HepG2 (cell line): ENCODE measurements around the gene RAPH1. TPM values are rescaled to one million over a fixed set of nuclear protein-coding genes. Genes with fewer than 3 reads are reported as not detected.

Experiments used
- ATAC-seq: fragments of 200-7000 bp; cut with Tn5 transposase; 3 replicates; pipeline ENCODE4 v1.9.1; 2020; ENCODE audit warnings: mild to moderate bottlenecking, moderate library complexity
- BruUV-seq: library from RNA; stranded (reverse); fragments of 400-500 nt; replicated peaks from 2 replicates; lab custom pipeline; 2021; lab: Mats Ljungman, UMichigan
- CTCF ChIA-PET: fragments of 300-600 bp; formaldehyde crosslinking; extraction: SDS; loops from one replicate; lab custom pipeline; 2021; ENCODE audit warnings: low total read pairs, inconsistent platforms, low intra/inter-chr PET ratio; lab: Yijun Ruan, JAX
- POLR2A ChIA-PET: fragments of 350-600 bp; sonication (Branson Sonifier 250); formaldehyde crosslinking; loops from one replicate; lab custom pipeline; 2020; ENCODE audit warnings: antibody characterized with exemption, inconsistent platforms; lab: Yijun Ruan, JAX
- DNase-seq: peaks from one replicate; pipeline ENCODE4 v3.0.0-alpha.2; 2015; ENCODE audit warnings: low spot score
- FAIRE-seq: peaks from 3 replicates; lab custom pipeline; 2011; peaks lifted over from hg19 to GRCh38; lab: Jason Lieb, UNC
- H2AFZ ChIP-seq: one replicate; pipeline ENCODE4 v1.6.1; 2011; ENCODE audit warnings: low read length, inconsistent platforms
- H3K27ac ChIP-seq: fragments of 300-600 bp; 3 replicates; pipeline ENCODE4 v1.8.0; 2011; ENCODE audit warnings: mixed run types, mild to moderate bottlenecking, mixed read lengths, low read length, inconsistent platforms; ENCODE audit not compliant: insufficient read depth; ENCODE audit errors: extremely low read length
- H3K27me3 ChIP-seq, 2 experiments: fragments of 200-600 bp in 1 of 2; 2 replicates in 1 of 2; 3 replicates in 1 of 2; pipeline versions ENCODE4 v1.6.0 to v1.8.0; 2011; ENCODE audit warnings: low read length in 2 of 2, mild to moderate bottlenecking in 2 of 2, moderate library complexity in 2 of 2, inconsistent platforms in 1 of 2; ENCODE audit not compliant: insufficient read depth in 2 of 2, control insufficient read depth in 1 of 2
- H3K36me3 ChIP-seq, 2 experiments: fragments of 200-600 bp in 1 of 2; replicated peaks in 1 of 2; 2 replicates in 1 of 2; 3 replicates in 1 of 2; pipeline versions ENCODE4 v1.5.1 to v1.8.0; 2011; ENCODE audit warnings: low read length in 2 of 2, inconsistent platforms in 1 of 2; ENCODE audit not compliant: insufficient read depth in 2 of 2, control insufficient read depth in 1 of 2
- H3K4me1 ChIP-seq: 2 replicates; pipeline ENCODE4 v1.5.1; 2012; ENCODE audit warnings: low read length, inconsistent platforms; ENCODE audit not compliant: insufficient read depth
- H3K4me2 ChIP-seq: 2 replicates; pipeline ENCODE4 v1.6.0; 2011; ENCODE audit warnings: low read depth, low read length, inconsistent platforms
- H3K4me3 ChIP-seq, 3 experiments: fragments of 200-600 bp in 1 of 3; sonication (generic), shearing (Covaris generic) in 1 of 3; replicated peaks in 1 of 3; 2 replicates each; pipeline ENCODE4 v1.5.1; 2011 to 2016; ENCODE audit warnings: low read length in 3 of 3, inconsistent platforms in 2 of 3, low read depth in 2 of 3, mild to moderate bottlenecking in 2 of 3, control low read depth in 1 of 3, mixed read lengths in 1 of 3; ENCODE audit not compliant: insufficient read depth in 1 of 3
- H3K79me2 ChIP-seq: one replicate; pipeline ENCODE4 v1.6.1; 2011; ENCODE audit warnings: low read length, inconsistent platforms; ENCODE audit not compliant: insufficient read depth
- H3K9ac ChIP-seq: 2 replicates; pipeline ENCODE4 v1.6.0; 2011; ENCODE audit warnings: mild to moderate bottlenecking, low read depth, low read length, inconsistent platforms; ENCODE audit not compliant: insufficient read depth
- H3K9me3 ChIP-seq: 2 replicates; pipeline ENCODE4 v1.5.1; 2012; ENCODE audit warnings: mild to moderate bottlenecking, low read length
- H4K20me1 ChIP-seq: 2 replicates; pipeline ENCODE4 v1.6.0; 2011; ENCODE audit warnings: inconsistent platforms, mild to moderate bottlenecking, low read length, moderate library complexity; ENCODE audit not compliant: insufficient read depth
- ZNF121 ChIP-seq: sonication (generic); formaldehyde crosslinking; IDR thresholded peaks from 2 replicates; pipeline ENCODE4 v1.5.0; 2020; ENCODE audit warnings: mild to moderate bottlenecking, missing genetic modification reagents
- ZNF564 ChIP-seq: sonication (generic); formaldehyde crosslinking; IDR thresholded peaks from 2 replicates; pipeline ENCODE4 v1.8.1; 2023; ENCODE audit warnings: mild to moderate bottlenecking, missing genetic modification reagents
- ZSCAN30 ChIP-seq: sonication (generic); formaldehyde crosslinking; IDR thresholded peaks from 2 replicates; pipeline ENCODE4 v1.5.0; 2020; ENCODE audit warnings: mild to moderate bottlenecking, missing genetic modification reagents
- WGBS: methylation state at CpG from one replicate; pipeline ENCODE4 v1.1.6; 2017; ENCODE audit warnings: low lambda C conversion rate; 5-methylcytosine and 5-hydroxymethylcytosine counted together
- in situ Hi-C: cut with HindIII; loops from 2 replicates; pipeline ENCODE4 v1.10.0; 2017; ENCODE audit warnings: low pct_unique_long_range_greater_than_20kb; ENCODE audit not compliant: extremely low pct_ligation_motif_present
- intact Hi-C: fragments of 100-400 bp; cut with micrococcal nuclease; formaldehyde crosslinking; loops from one replicate; pipeline ENCODE4 v1.10.0; 2022; ENCODE audit not compliant: unreplicated experiment
- polyA plus RNA-seq, 8 experiments: library from polyadenylated mRNA; depleted of rRNA in 3 of 8; stranded (reverse) in 7 of 8; unstranded in 1 of 8; fragments of >200 nt; fragmentation: Illumina TruSeq in 4 of 8; extraction: Trizol in 4 of 8; gene quantifications; 2 replicates each; pipeline versions ENCODE4 v1.2.1 to v1.2.3, GENCODE V29; 2011 to 2016; ENCODE audit warnings: low read depth in 4 of 8, missing spikeins in 1 of 8, mixed read lengths in 1 of 8; ENCODE audit not compliant: insufficient read depth in 1 of 8
- total RNA-seq, 5 experiments: library from RNA; depleted of rRNA; stranded (reverse); fragments of >200 nt; fragmentation: Illumina TruSeq; extraction: Trizol; gene quantifications; 2 replicates each; pipeline ENCODE4 v1.2.3, GENCODE V29; 2016; ENCODE audit warnings: low read depth in 1 of 5
- TF ChIP-seq, protein P1 (sequence below): sonication (generic); formaldehyde crosslinking; IDR thresholded peaks from 2 replicates; pipeline ENCODE4 v1.4.0; 2020; ENCODE audit warnings: missing genetic modification reagents

RAPH1 gene
- total and polyA plus RNA-seq, 2 of the 13 experiments (the other 11 are each of a cell fraction or from before 2014, with no cell fraction given) = 5.3 to 6.7 TPM

DNA sequence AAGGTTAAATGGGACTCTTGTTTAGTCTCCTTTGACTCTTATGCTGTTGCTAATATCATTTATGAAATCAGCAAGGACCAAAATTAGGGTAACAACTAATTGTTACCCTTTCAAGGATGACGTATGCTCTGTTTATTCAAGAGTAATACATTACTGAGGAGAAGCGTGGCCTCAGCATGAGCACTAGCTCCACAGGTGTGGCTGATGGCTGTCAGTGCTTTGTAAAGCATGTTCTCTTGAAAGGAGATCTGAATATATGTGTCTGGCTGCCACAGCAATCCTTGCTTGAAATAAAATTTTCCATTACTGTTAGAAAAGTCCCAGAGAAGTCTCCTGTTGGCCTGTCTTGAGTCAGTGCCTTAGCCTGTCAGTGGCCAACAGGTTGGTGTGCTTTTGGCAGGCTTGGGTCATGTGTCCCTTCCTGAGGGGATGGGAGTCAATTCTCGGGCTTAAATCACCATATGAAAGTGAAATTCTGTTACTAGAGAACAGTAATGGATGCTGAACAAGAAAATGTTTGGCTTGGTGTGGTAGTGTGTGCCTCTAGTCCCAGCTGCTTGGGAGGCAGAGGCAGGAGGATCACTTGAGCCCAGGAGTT is 174.2 kb downstream of the RAPH1 start:
- POLR2A ChIA-PET = no interaction called here
- Histone ChIP-seq H3K79me2 (peaks cover 5% of the 10 kb centered on the region), H3K36me3 (no peaks in the 10 kb centered on the region; a peak in 1 of 5 replicates), H3K27ac (no peak overlapping the region), H3K4me1 (no peaks in the 10 kb centered on the region), H3K9me3 (no peaks in the 10 kb centered on the region), H3K9ac (no peak overlapping the region)
- intact Hi-C loops = no loop called here
- no TSS peak for BruUV-seq
- peak; percentile 45 for ATAC-seq
- no peak for DNase-seq
- 0 out of 2 replicates have a peak, but pooled peaks have one; percentile 46 for TF ChIP-seq ZNF121
- TF ChIP-seq, protein P1, sequence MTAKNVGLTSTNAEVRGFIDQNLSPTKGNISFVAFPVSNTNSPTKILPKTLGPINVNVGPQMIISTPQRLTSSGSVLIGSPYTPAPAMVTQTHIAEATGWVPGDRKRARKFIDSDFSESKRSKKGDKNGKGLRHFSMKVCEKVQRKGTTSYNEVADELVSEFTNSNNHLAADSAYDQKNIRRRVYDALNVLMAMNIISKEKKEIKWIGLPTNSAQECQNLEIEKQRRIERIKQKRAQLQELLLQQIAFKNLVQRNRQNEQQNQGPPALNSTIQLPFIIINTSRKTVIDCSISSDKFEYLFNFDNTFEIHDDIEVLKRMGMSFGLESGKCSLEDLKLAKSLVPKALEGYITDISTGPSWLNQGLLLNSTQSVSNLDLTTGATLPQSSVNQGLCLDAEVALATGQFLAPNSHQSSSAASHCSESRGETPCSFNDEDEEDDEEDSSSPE (CRISPR knock-in tag) = no peak
- TF ChIP-seq, all 625 proteins: peak for 1
- H3K27me3 ChIP-seq = no peaks in the 10 kb centered on the region
- no peak overlapping the region for H3K4me3 ChIP-seq
- no peak for FAIRE-seq
- in situ Hi-C loops = no loop called here
- WGBS = 88% methylated on average over 3 of the region's 3 CpGs
- no peak overlapping the region for H2AFZ ChIP-seq
- no peak overlapping the region for H3K4me2 ChIP-seq
- H4K20me1 ChIP-seq = no peaks in the 10 kb centered on the region
- CTCF ChIA-PET = no interaction called here

DNA sequence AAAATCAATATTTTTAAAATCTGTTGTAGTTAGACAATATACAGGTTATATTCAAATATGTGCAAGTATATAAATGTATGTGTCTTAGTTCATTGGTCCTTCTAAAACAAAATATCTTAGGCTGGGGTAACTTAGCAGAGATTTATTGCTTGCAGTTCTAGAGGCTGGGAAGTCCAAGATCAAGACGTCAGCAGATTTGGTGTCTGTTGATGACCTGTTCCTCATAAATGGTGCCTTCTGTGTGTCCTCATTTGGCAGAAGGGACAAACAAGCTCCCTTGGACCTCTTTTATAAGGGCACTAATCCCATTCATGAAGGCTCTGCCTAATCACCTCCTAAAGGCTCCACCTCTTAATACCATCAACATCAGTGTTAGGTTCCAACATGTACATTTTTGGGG is 175.7 kb downstream of the RAPH1 start:
- ATAC-seq = no peak
- H3K79me2 ChIP-seq = peaks cover 10% of the 10 kb centered on the region
- ChIA-PET CTCF (no interaction called here), POLR2A (no interaction called here)
- H3K9me3 ChIP-seq = no peaks in the 10 kb centered on the region
- H3K36me3 ChIP-seq = no peaks in the 10 kb centered on the region; a peak in 1 of 5 replicates
- no peak overlapping the region for H3K27ac ChIP-seq
- no peaks in the 10 kb centered on the region for H4K20me1 ChIP-seq
- no peak for FAIRE-seq
- 100% methylated on average over 1 of the region's 1 CpG for WGBS
- no peaks in the 10 kb centered on the region for H3K4me1 ChIP-seq
- no TSS peak for BruUV-seq
- H3K27me3 ChIP-seq = no peaks in the 10 kb centered on the region
- no peak overlapping the region for H3K4me3 ChIP-seq
- DNase-seq = no peak
- intact Hi-C loops (no loop called here), in situ Hi-C loops (no loop called here)
- no peak overlapping the region for H3K9ac ChIP-seq
- TF ChIP-seq ZSCAN30 (CRISPR knock-in tag) = no peak
- peak; percentile 94; the same call in 1 of the 2 replicates for TF ChIP-seq ZNF564 (CRISPR knock-in tag)
- H3K4me2 ChIP-seq = no peak overlapping the region
- H2AFZ ChIP-seq = no peak overlapping the region
